Retinal pigment epithelial cell (primary cell): ENCODE measurements around the gene KRTAP10-2.

ENCODE experiments used
- DNase-seq: peaks from one replicate; pipeline ENCODE4 v3.0.0-alpha.2; 2010; ENCODE audit warnings: low read depth
- H3K4me3 ChIP-seq: 2 replicates; pipeline ENCODE4 v1.5.1; 2011; ENCODE audit warnings: mild to moderate bottlenecking, low read length, control low read depth, moderate library complexity
- TF ChIP-seq, protein P1 (sequence below): conservative IDR thresholded peaks from 2 replicates; pipeline ENCODE4 v1.5.1; 2011; ENCODE audit warnings: low read depth, low read length, control low read depth, inconsistent platforms

The KRTAP10-2 gene

DNA sequence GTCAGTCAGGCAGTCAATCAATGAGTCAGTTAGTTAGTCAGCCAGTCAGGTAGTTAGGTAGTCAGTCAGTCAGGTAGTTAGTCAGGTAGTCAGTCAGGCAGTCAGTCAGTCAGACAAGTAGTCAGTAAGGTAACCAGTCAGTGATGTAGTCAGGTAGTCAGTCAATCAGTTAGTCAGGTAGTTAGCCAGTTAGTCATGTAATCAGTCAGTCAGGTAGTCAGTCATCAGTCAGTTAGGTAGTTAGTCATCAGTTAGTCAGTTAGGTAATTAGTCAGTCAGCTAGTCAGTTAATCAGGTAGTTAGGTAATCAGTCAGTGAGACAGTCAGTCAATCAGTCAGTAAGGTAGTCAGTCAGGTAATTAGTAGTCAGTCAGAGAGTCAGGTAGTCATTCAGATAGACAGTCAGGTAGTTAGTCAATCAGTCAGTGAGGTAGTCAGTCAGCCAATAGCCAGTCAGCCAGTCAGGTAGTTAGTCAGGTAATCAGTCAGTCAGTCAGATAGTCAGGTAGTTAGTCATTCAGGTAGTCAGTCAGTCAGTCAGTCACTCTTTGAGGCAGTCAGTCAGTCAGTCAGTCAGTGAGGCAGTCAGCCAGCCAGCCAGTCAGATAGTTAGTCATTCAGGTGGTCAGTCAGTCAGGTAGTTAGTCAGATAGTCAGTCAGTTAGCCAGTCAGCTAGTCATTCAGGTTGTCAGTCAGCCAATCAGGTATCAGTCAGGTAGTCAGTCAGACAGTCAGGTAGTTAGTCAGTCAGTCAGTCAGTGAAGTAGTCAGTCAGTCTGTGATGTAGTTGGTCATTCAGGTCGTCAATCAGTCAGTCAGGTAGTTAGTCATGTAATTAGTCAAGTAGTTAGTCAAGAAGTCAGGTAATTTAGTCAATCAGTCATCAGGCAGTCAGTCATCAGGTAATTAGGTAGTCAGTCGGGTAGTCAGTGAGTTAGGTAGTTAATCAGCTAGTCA lies 26.6 kb downstream of the KRTAP10-2 start:
- no peak overlapping the region for H3K4me3 ChIP-seq
- TF ChIP-seq, protein P1, sequence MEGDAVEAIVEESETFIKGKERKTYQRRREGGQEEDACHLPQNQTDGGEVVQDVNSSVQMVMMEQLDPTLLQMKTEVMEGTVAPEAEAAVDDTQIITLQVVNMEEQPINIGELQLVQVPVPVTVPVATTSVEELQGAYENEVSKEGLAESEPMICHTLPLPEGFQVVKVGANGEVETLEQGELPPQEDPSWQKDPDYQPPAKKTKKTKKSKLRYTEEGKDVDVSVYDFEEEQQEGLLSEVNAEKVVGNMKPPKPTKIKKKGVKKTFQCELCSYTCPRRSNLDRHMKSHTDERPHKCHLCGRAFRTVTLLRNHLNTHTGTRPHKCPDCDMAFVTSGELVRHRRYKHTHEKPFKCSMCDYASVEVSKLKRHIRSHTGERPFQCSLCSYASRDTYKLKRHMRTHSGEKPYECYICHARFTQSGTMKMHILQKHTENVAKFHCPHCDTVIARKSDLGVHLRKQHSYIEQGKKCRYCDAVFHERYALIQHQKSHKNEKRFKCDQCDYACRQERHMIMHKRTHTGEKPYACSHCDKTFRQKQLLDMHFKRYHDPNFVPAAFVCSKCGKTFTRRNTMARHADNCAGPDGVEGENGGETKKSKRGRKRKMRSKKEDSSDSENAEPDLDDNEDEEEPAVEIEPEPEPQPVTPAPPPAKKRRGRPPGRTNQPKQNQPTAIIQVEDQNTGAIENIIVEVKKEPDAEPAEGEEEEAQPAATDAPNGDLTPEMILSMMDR: no peak
- DNase-seq: no peak

DNA sequence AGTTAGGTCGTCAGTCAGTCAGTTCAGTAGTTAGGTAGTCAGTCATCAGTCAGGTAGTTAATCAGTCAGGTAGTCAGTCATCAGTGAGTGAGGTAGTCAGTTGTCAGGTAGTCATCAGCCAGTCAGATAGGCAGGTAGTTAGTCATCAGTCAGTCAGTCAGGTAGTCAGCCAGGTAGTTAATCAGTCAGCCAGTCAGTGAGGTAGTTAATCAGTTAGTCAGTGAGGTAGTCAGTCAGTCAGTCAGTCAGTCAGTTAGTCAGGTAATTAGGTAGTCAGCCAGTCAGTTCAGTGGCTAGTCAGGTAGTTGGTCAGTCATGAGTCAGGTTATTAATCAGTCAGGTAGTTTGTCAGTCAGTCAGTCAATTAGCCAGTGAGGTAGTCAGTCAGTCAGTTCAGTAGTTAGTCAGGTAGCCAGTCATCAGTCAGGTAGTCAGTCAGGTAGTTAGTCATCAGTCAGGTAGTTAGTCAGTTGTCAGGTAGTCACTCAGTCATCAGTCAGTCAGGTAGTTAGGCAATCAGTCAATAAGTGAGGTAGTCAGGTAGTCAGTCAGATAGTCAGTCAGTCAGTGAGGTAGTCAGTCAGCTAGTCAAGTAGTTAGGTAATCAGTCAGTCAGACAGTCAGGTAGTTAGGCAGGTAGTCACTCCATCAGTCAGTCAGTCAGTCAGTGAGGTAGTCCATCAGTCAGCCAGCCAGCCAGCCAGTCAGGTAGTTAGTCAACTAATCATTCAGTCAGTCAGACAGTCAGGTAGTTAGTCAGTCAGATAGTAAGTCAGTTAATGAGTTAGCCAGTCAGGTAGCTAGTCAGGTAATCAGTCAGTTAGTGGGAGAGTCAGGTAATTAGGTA lies 27.5 kb downstream of the KRTAP10-2 start:
- no peak overlapping the region for H3K4me3 ChIP-seq
- DNase-seq: no peak
- TF ChIP-seq, protein P1: no peak

DNA sequence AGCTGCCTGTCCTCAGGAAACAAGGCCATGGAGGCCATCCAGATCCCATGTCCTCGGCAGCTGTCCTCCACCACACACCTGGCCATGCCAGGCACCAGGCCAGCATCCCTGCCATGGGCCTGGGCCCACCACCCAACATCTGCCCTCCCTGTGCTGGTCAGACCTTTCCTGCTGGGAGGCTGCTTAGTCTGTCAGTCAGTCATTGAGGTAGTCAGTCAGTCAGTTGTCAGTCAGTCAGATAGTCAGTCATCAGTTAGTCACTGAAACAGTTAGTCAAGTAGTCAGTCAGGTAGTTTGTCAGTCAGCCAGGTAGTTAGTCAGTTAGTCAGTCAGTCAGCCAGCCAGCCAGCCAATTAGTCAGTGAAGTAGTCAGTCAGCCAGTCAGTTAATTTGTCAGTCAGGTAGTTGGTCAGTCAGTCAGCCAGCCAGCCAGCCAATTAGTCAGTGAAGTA lies 28.5 kb downstream of the KRTAP10-2 start:
- DNase-seq: no peak
- H3K4me3 ChIP-seq: no peak overlapping the region
- TF ChIP-seq, protein P1: no peak

- TF ChIP-seq, protein P1: no peak
- no peak overlapping the region for H3K4me3 ChIP-seq
- no peak for DNase-seq
Measured at GRCh38 chr21:44521928-44522752, 29.2 kb downstream of the KRTAP10-2 start.

DNA sequence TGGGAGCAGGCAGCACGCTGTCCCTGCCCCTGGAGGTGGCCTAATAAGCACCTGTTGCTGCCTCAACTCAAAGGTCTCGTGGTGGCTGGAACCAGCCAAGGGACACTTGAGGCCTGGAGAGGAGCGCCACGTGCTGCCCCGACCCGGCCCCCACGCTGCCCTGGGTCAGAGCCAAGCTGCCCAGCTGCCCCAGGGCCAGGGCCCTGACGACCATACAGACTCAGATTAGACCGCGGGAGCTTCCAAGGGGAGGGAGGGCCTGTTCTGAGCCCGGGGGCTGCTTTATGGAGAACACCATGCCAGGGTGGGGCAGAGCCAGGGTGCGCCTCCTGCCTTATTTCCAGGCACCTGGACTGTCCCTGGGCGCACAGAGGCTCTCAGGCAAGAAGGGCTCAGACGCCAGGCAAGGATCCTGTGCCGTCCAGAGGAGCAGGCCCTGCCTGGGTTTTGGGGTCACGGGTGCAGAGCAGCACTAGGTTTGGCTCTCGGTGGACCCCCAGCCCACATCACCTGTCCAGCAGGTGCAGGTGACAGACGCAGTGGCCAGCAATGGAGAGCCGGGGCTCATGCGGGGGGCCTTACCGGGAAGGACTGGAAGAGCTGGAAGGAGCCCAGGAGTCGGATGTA lies 29.9 kb downstream of the KRTAP10-2 start:
- TF ChIP-seq, protein P1: no peak
- DNase-seq: no peak
- H3K4me3 ChIP-seq: no peak overlapping the region
